Endothelial cell (in vitro differentiated cells): ENCODE measurements around the gene ANKRD9. TPM values are rescaled to one million over a fixed set of nuclear protein-coding genes. Genes with fewer than 3 reads are reported as not detected.

Source experiments
- DNase-seq: peaks from one replicate; pipeline ENCODE4 v3.0.0; 2021; ENCODE audit warnings: low spot score
- H3K27ac Mint-ChIP-seq: one replicate; pipeline ENCODE4 v1.8.0; 2021; ENCODE audit warnings: mixed read lengths, inconsistent platforms; ENCODE audit not compliant: unreplicated experiment
- H3K27me3 Mint-ChIP-seq: one replicate; pipeline ENCODE4 v1.8.0; 2021; ENCODE audit warnings: mild to moderate bottlenecking, moderate library complexity, mixed read lengths, inconsistent platforms; ENCODE audit not compliant: unreplicated experiment
- H3K36me3 Mint-ChIP-seq: one replicate; pipeline ENCODE4 v1.8.0; 2021; ENCODE audit warnings: mild to moderate bottlenecking, low read depth, mixed read lengths, inconsistent platforms; ENCODE audit not compliant: unreplicated experiment
- H3K4me1 Mint-ChIP-seq: one replicate; pipeline ENCODE4 v1.8.0; 2021; ENCODE audit warnings: mild to moderate bottlenecking, mixed read lengths, inconsistent platforms; ENCODE audit not compliant: unreplicated experiment
- H3K4me3 Mint-ChIP-seq: one replicate; pipeline ENCODE4 v1.8.0; 2021; ENCODE audit warnings: mild to moderate bottlenecking, mixed read lengths, inconsistent platforms; ENCODE audit not compliant: unreplicated experiment
- H3K9me3 Mint-ChIP-seq: one replicate; pipeline ENCODE4 v1.8.0; 2021; ENCODE audit warnings: mixed read lengths, inconsistent platforms; ENCODE audit not compliant: unreplicated experiment
- total RNA-seq: library from RNA; stranded (reverse); fragmentation: NEBNext Ultra II Directional; extraction: Animal tissue kit (Norgen Biotek cat#: 25700); gene quantifications from one replicate; pipeline ENCODE4 v1.2.1, GENCODE V29; 2021; ENCODE audit not compliant: unreplicated experiment
- TF ChIP-seq, protein P1 (sequence below): fragments of 200-600 bp; sonication (generic); IDR thresholded peaks from one replicate; pipeline ENCODE4 v1.5.0; 2021; ENCODE audit warnings: antibody characterized with exemption; ENCODE audit not compliant: unreplicated experiment

ANKRD9 gene
- total RNA-seq, 1 donor from 2014 or later: 9.4 TPM

DNA sequence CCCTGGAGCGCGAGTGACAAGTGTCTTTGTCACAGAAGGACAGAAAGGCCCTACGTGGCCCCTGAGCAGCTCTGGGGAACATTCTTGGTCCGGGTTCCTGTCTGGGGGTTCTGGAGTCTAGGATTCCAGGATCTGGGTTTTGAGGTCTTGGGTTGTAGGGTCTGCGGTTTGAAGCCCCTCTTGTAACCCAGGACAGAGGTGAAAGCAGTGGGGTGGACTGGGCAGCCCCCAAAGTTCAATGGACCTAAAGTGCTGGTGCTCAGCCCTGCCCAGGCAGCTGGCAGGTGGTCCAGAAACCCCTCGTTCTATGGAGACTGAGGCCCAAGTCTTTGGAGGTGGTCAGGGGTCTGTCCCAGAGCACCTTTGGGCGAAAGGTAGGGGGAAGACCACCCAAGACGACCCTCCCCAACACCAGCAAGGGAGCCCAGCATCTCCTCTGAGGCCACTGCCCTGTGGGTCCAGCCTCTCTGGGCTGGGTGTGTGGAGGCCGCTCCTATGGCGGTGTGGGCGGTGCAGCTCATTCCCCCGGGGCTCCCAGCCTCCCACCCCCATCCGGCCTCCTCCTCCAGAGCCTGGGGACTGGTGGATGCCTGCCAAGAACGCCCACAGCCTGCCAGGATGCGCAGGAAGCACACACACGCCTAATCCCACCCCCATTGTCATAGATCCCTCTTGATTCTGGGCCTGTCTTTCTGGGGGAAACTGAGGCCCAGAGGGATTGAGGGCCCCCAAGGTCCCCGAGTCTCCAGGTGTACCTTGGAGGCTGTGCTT is 30.2 kb upstream of the ANKRD9 start:
- DNase-seq: no peak
- Mint-ChIP-seq H3K36me3 (no peaks in the 10 kb centered on the region), H3K27ac (no peak overlapping the region), H3K4me1 (peaks cover 3% of the 10 kb centered on the region), H3K9me3 (no peaks in the 10 kb centered on the region), H3K4me3 (no peak overlapping the region), H3K27me3 (no peaks in the 10 kb centered on the region)
- TF ChIP-seq, protein P1, sequence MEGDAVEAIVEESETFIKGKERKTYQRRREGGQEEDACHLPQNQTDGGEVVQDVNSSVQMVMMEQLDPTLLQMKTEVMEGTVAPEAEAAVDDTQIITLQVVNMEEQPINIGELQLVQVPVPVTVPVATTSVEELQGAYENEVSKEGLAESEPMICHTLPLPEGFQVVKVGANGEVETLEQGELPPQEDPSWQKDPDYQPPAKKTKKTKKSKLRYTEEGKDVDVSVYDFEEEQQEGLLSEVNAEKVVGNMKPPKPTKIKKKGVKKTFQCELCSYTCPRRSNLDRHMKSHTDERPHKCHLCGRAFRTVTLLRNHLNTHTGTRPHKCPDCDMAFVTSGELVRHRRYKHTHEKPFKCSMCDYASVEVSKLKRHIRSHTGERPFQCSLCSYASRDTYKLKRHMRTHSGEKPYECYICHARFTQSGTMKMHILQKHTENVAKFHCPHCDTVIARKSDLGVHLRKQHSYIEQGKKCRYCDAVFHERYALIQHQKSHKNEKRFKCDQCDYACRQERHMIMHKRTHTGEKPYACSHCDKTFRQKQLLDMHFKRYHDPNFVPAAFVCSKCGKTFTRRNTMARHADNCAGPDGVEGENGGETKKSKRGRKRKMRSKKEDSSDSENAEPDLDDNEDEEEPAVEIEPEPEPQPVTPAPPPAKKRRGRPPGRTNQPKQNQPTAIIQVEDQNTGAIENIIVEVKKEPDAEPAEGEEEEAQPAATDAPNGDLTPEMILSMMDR: no peak

DNA sequence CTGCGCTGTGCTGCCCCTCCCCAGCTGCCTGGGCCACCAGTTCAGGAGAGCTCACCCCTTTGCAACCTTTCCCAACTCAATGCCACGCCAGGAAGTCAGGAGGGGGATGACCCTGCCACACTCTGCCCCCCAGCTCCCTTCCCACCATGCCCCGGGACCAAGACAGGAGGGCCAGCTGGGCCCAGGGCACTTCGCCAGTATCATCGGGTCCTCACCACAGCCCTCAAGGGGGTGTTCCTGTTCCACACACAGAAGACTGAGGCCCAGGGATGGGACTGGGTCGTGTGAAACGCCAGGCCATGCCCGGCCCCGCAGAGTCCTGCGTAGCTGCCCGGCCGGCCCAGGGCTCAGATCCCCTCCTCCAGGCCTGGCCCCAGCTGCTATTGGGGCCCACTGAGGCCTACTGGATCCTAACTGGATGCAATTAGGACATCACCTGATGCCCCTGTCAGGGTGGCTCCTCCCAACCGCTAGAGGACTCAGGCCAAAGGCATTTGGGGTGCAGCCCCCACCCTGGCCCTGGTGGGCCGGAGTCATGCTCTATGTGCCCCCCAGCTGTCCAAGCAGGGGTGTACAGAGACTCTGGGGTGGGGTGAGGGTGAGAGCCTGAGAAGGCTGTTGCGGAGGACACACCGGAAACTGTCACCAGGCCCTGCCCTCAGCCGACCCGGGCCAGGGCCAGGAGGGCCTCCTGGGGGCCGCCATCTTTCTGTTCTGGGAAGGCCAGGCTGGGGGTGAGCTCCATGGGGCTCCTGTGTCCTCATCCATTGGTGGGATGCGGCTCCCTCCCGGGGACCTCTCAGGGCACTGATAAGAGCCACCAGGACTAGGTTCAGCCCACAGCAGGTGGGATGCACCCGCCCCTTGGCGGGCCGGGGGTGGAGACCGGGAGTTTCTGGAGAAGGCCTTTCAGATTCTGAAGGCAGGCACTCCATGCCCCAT is 29.3 kb upstream of the ANKRD9 start:
- Mint-ChIP-seq H3K9me3 (no peaks in the 10 kb centered on the region), H3K27ac (no peak overlapping the region), H3K4me1 (peaks cover under 1% of the 10 kb centered on the region), H3K4me3 (no peak overlapping the region), H3K27me3 (no peaks in the 10 kb centered on the region), H3K36me3 (no peaks in the 10 kb centered on the region)
- TF ChIP-seq, protein P1: no peak
- no peak for DNase-seq

DNA sequence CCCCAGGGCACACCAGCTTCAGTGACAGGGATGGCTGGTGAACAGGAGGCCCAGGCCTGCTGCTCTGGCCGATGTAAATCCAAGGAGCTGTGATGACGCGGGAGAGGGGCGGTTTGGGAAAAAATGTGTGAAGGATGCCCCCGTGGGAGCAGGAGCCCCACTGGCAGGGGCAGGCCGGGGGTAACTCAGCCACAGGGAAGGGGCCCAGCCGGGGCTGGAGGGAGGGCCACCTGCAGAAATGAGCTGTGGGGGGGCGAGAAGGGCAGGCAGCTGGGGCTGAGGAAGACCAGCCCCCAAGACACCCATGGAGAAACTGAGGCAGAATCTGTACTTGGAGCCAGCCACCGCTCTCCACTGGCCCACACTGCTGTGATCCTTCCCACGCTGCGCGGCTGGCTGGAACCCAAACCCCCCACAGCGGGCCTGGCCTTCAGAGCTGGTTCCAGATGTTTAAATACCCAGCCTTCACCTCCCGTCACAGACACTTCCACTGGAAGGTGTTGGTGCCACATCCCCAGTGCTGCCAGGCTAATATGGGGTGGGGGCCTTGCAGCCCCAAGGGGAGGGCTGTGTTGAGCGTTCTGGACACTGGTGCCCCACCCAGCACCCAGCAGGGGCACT is 28.5 kb upstream of the ANKRD9 start:
- no peak overlapping the region for H3K4me3 Mint-ChIP-seq
- DNase-seq: no peak
- H3K27ac Mint-ChIP-seq: no peak overlapping the region
- no peaks in the 10 kb centered on the region for H3K9me3 Mint-ChIP-seq
- no peaks in the 10 kb centered on the region for H3K27me3 Mint-ChIP-seq
- no peaks in the 10 kb centered on the region for H3K36me3 Mint-ChIP-seq
- TF ChIP-seq, protein P1: no peak
- no peaks in the 10 kb centered on the region for H3K4me1 Mint-ChIP-seq

DNA sequence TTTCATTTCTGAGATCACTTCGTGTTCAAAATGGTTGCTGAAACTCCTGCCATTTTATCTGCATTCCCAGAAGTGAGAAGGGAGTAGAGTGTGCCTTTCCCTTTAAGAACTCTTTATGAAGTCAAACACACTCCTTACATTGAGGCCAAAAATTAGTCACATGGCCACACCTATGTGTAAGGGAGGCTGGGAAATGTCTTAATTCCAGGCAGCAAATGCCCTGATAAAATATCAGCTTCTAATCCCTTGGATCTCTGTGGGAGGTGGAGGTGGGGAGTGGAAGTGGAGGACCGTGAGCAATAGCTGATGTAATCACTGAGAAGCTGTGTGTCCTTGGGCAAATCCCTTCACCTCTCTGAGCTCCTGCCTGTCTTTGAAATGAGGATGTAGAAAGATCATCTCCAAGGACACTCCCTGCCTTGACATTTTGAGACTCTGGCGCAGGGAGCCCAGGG is 22.7 kb upstream of the ANKRD9 start:
- H3K36me3 Mint-ChIP-seq: no peaks in the 10 kb centered on the region
- no peaks in the 10 kb centered on the region for H3K9me3 Mint-ChIP-seq
- peaks cover 2% of the 10 kb centered on the region for H3K27me3 Mint-ChIP-seq
- peaks cover 7% of the 10 kb centered on the region for H3K4me1 Mint-ChIP-seq
- no peak for DNase-seq
- TF ChIP-seq, protein P1: no peak
- H3K4me3 Mint-ChIP-seq: no peak overlapping the region
- H3K27ac Mint-ChIP-seq: no peak overlapping the region
